OCI-LY1 (cell line): Measurements from ENCODE around the gene RAD21L1.

Experiments
- EZH2 ChIP-seq: fragments of 200-600 bp; sonication (generic), shearing (Covaris generic); IDR thresholded peaks from 2 replicates; pipeline ENCODE4 v1.8.0; 2017; ENCODE audit warnings: borderline replicate concordance, mixed run types, mild to moderate bottlenecking, antibody characterized with exemption, low read length, moderate library complexity, mixed read lengths
- TF ChIP-seq, protein P1 (sequence below): fragments of 200-600 bp; sonication (generic), shearing (Covaris generic); IDR thresholded peaks from 2 replicates; pipeline ENCODE4 v1.5.1; 2017; ENCODE audit warnings: mild to moderate bottlenecking, antibody characterized with exemption, low read length, moderate library complexity, mixed read lengths

DNA sequence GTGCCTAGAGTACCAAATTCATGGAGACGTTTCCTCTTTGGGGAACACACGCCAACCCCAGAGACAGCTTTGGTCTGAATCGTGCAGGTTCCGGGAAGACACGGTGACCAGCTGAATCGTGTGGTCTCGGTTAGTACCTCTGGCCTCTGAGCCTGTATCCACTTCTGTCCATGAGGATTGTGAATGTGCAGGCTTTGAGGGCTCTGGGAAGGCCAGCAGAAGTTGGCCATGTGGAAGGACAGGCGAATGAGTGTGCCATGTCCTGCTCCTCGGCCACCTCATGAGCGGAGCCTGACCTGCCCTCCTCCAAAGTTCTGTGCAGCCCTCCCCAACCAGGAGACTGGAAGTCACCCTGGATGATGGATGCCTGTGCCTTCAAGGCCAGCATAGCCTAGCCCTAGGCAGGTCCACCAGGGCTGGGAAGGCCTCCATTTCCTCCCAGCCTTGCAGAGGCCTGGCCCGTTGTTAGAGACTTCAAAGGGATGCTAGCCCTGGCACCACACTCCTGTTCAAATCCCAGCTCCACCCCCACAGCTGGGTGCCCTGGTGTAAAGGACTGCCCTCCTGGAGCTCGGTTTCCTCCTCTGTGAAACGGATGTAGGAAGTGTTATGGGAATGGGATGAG, 39.4 kb upstream of the RAD21L1 start:
- TF ChIP-seq EZH2, result no peak
- TF ChIP-seq, protein P1, sequence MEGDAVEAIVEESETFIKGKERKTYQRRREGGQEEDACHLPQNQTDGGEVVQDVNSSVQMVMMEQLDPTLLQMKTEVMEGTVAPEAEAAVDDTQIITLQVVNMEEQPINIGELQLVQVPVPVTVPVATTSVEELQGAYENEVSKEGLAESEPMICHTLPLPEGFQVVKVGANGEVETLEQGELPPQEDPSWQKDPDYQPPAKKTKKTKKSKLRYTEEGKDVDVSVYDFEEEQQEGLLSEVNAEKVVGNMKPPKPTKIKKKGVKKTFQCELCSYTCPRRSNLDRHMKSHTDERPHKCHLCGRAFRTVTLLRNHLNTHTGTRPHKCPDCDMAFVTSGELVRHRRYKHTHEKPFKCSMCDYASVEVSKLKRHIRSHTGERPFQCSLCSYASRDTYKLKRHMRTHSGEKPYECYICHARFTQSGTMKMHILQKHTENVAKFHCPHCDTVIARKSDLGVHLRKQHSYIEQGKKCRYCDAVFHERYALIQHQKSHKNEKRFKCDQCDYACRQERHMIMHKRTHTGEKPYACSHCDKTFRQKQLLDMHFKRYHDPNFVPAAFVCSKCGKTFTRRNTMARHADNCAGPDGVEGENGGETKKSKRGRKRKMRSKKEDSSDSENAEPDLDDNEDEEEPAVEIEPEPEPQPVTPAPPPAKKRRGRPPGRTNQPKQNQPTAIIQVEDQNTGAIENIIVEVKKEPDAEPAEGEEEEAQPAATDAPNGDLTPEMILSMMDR, result no peak
